Measurements from ENCODE around the gene DHRSX. TPM values are rescaled to one million over a fixed set of nuclear protein-coding genes. Genes with fewer than 3 reads are reported as not detected.

Gene DHRSX
- total and polyA plus RNA-seq, 2 of the 8 experiments (the other 6 are each of a cell fraction or from before 2014, with no cell fraction given) = 35.1 to 43.4 TPM

DNA sequence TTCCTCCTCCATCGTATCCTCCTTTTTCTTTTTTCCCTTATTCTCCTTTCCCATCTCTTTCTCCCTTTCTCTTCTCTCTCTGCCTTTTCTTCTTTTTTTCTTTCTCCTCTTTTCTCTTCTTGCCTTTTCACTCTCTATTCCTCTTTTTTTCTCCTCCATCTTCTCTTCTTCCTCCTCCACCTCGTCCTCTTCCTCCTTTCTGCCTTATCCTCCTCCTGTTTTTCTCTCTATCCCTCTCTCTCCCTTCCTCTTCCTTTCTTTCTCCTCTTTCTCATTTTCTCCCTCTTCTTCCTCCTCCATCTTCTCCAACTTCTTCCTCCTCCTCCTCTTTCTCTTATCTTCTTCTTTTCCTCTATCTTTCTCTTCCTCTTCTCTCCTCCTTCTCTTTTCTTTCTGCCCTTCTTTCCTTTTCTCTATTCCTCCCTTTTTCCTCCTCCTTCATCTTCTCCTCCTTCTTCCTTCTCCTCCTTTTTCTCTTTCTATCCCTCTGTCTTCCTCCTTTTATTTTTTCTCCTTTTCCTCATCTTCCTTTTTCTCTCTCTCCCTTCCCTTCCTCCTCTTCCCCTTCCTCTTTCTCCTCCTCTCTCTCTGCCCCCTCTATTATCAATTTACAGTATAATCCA, 269.1 kb downstream of the DHRSX start (continued):
- TF ChIP-seq CHD7 (IDR thresholded peaks at IDR 0.05; ENCODE audit: insufficient replicate concordance, low read length) (no peak), CBX8 (IDR thresholded peaks at IDR 0.05; ENCODE audit: borderline replicate concordance, low read depth, low read length) (0 out of 2 replicates have a peak, but pooled peaks have one; percentile 54)
